ENCODE results near the gene GOLGA3.

Gene GOLGA3

GRCh38 chr12:132835076-132836025 is 6.7 kb upstream of the GOLGA3 start:
- no peak for TF ChIP-seq CTCF (conservative IDR thresholded peaks at IDR 0.05; ENCODE audit: low read depth, low read length)
- no peak for DNase-seq (ENCODE audit: low read depth)
- H3K4me3 ChIP-seq (ENCODE audit: low read depth, low read length) = no peak overlapping the region

- TF ChIP-seq CTCF (conservative IDR thresholded peaks at IDR 0.05; ENCODE audit: low read depth, low read length) = no peak
- no peak overlapping the region for H3K4me3 ChIP-seq (ENCODE audit: low read depth, low read length)
- DNase-seq (ENCODE audit: low read depth) = no peak
Observed at GRCh38 chr12:132834181-132834711, 5.6 kb upstream of the GOLGA3 start.

GRCh38 chr12:132833341-132833740 is 4.7 kb upstream of the GOLGA3 start:
- no peak overlapping the region for H3K4me3 ChIP-seq (ENCODE audit: low read depth, low read length)
- no peak for TF ChIP-seq CTCF (conservative IDR thresholded peaks at IDR 0.05; ENCODE audit: low read depth, low read length)
- DNase-seq (ENCODE audit: low read depth) = no peak

GRCh38 chr12:132831771-132832170 is 3.1 kb upstream of the GOLGA3 start:
- DNase-seq (ENCODE audit: low read depth) = no peak
- TF ChIP-seq CTCF (conservative IDR thresholded peaks at IDR 0.05; ENCODE audit: low read depth, low read length) = no peak

GRCh38 chr12:132827763-132828703 is 636 bp downstream of the GOLGA3 start:
- DNase-seq (ENCODE audit: low read depth) = peak; percentile 79
- H3K4me3 ChIP-seq (ENCODE audit: low read depth, low read length) = peak overlapping the region; percentile 95
- peak; percentile 3 for TF ChIP-seq CTCF (conservative IDR thresholded peaks at IDR 0.05; ENCODE audit: low read depth, low read length)

More at GRCh38 chr12:132831771-132832170, 3.1 kb upstream of the GOLGA3 start:
- no peak overlapping the region for H3K4me3 ChIP-seq (ENCODE audit: low read depth, low read length)

- no peak overlapping the region for H3K4me3 ChIP-seq (ENCODE audit: low read depth, low read length)
- TF ChIP-seq CTCF (conservative IDR thresholded peaks at IDR 0.05; ENCODE audit: low read depth, low read length) = no peak
Observed at GRCh38 chr12:132825861-132826260, 2.8 kb downstream of the GOLGA3 start.

More at GRCh38 chr12:132825861-132826260, 2.8 kb downstream of the GOLGA3 start:
- DNase-seq (ENCODE audit: low read depth) = no peak

Measured in choroid plexus epithelial cell (primary cell).